Hematopoietic multipotent progenitor cell treated with erythropoietin and hydrocortisone succinate and interleukin-3 and kit ligand, for 8 days (in vitro differentiated cells): ENCODE results near the gene DDX20.
"Not testable (repeated sequence)": the region's sequence is repeated elsewhere in the genome, so short reads cannot be mapped to it uniquely, and the experiment has no call there.

Experiments
- DNase-seq: peaks from one replicate; pipeline ENCODE4 v3.0.0-alpha.2; 2015

The DDX20 gene

DNA sequence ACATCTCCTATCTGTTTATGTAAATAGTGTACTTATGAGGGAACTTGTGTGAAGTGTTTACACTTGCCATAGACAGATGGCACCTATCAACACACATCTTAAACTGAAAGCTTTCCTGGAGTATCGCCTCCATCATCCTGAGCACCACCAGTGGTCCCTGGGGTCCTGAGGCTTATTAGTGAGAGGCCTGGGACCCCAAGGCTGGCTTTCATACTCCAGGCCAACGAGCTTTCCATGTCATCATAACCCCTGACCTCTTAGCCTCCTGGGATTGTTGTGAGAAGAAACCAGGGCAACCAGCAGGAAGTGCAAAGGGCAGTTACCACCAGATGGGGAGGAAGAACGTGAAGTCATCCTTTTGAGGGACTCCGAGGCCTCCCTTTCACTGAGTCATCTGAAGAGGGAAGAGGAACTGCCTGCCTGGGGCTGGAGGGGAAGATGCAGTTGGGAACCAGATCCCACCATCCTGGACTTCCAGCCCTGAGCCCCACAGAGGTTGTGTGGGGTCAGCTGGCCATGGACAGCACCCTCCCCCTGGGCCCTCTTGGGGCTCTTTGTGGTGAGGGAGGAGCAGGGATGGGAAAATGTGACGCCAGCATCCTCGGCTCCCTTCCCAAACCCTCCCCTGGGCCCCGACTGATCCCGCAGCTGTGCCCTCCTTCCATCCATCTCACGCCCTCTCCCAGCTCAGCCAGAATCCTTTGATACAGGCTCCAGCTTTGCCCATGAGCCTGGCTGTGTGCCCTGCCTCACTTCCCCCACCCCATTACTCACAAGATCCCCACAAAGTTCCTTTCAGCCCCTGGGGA, 22.3 kb upstream of the DDX20 start:
- DNase-seq = no peak

DNA sequence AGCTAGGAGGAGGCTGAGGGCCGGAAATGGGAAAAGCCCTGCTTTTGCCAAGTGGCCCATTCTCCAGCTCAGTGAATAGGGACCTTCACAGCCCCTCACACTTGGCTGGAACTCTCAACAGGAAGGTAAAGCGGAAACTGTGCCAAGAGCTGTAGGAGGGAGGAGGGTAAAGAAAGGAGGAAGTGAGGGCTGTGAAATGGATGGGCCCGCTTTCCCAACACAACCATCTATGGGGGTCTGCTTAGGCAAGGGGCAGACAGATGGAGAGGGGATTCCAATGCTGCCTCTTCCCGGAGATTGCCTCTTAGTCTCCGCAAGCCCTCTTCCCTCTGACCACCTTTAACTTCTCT, 21.7 kb upstream of the DDX20 start:
- DNase-seq = no peak

DNA sequence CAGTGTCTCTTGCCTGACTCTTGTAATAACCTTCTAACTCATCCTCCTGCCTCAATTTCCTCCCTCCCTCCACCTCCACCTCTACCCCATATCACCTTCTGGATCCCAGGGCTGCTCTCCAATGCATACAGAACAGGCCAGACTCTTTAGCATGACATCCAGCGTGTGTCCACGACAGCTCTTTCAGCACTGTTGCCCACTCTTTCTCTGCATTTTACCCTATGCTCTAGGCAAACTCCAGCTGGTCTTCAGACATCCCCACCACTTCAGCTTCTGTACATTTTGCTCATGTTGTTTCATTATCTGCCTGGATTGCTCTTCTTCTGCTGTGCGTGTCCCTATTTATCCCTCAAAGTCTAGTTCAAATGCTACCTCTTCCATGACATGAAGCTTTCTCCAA, 21.3 kb upstream of the DDX20 start:
- no peak for DNase-seq

DNA sequence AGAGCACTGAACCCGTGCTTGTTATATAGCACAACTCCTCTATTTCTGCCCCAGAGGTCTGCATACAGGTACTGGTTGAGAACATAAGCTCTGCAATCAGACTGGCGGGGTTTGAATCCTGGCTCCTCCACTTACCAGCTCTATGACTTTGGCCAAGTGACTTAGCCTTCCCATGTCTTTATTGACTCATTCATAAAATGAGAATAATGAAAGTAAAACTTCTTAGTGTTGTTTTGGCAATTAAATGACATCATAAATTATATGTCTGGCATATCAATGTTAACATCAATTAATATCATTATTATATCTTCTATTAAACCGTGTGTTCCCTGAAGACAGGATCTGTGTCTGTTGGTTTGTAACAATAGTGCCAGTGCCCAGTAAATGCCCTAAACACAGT, 20.8 kb upstream of the DDX20 start:
- DNase-seq = no peak

DNA sequence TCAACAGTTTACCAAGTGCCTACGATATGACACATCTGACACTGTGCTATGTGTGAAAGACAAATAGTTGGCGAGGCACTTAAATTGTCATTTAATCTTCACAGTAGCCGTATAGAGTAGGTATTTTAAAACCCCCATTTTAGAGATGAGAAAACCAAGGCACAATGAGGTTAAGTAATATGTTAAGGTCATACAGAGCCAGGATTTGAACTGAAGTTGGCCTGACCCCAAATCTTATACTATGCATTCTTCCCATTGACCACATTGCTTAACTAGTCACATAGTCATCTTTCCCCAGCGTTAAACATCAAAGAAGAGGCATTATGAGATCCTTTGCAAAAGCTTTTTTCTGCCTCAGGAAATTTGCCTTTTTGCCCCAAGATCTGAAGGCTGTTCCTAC, 20.4 kb upstream of the DDX20 start:
- no peak for DNase-seq

DNA sequence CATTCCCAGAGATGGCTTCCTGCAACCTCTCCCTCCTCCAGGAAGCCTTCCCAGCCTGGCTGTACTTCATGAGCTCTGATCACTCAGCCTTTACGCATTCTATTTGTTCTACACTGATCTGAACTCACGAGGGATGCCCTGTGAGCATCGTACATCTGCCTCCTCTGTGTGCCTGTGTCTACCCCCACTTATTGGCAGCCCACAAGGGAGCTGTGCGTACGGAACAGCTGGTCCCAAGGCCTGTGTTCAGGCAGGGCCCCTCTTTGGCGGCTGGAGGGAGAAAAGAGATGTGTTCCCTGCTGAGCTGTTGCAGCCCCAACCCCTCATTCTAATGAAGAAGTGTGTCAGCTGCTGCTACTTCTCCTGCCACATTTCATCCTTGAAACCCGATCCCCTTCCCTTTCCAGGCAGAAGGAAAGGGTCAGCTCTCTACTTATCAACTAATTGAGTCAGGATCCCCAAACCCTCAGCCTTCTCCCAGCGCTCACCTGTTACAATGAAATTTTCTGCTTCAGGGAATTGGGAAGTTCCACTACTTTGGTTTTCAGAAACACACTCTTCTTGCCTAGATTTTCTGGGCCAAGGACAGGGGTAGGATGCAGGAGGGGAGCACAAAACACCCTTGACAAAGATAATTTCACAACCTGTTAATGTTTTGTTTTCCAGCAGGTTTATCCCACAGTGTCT, 19.7 kb upstream of the DDX20 start:
- no peak for DNase-seq

DNA sequence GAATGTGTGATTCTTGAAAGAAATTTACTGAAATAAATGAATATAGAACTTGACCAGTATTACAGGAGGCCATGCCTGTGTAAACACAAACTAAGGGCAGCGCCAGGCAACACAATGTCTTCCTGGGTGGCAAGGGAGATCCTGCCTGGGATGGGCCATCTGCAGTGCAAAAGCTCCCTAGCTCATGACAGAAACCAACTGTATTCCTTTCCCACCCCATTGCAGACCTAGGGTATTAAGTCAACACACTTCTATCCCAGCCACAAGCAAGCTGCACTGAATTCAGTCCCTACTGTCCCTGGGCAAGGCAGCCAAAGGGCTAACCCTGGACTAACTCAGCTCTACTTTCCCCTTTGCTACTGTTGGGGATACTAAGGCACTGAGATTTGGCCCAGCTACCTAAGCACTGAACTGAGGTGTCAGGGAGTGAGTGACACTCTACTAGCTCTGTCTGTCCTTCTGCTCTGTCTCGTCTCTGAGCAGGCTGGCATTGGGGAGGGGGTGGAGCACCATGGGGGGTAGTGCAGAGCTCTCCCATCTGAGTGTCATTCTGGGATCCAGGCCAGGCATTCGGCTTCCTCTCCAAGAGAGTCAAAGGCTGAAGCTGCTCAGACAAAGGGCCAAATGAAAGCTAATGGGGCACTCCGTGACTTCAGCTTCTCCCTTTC, 19.0 kb upstream of the DDX20 start:
- no peak for DNase-seq

DNA sequence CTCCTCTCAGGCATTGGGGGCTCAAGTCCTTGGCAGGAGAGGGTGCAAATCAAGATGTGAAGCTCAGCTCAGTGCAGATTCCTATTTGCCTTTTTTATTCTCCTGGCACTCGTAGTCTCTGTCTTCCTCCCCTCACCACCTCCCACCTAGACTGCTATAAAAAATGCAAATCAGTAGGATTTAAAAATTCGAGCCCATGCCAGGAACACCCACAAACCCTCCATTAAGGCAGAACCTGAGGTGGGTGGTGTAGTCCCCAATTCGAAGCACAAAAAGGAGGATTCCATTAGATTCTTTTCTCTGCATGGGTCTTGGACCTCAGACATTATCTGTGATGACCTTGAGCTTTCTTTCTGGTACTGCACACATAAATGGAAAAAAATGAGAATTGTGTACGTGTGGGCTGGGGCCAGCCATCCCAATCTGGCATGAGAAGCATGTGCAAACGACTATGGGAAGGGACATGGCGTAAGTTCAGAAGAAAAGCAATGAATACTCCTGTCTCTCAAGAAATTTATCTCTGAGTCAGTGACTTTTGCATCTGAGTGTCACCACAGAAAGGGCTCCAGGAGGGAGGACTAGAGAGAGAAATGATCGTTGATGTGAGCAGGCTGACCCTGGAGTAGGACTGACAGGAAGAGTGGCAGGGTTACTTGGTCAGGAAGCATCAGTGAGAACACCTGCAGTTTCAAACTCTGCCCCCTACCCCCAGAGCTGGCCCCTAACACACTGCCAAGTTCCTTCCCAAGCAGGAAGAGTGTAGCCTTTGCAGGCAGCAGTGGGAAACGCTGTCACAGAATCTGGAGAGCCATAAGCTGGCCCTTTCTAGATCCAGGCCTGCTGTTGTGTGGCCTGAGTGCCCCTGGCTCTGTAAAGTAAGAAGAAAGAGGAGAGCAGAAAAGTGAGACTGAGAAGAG, 18.2 kb upstream of the DDX20 start:
- no peak for DNase-seq

DNA sequence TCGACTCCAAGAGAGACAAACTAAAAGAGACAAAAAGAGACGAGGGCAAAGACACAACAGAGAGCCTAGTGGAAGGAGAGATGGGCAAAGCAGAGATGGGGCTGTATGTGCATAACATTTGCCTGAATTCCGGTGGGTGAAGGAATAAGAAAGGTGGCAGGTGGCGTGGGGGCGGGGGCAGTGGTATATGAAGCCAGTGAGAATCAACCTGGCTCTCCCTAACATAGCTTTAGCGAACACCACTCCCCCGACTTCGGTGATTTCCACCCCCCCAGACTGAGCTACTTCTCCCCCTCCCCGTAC, 17.6 kb upstream of the DDX20 start:
- no peak for DNase-seq

DNA sequence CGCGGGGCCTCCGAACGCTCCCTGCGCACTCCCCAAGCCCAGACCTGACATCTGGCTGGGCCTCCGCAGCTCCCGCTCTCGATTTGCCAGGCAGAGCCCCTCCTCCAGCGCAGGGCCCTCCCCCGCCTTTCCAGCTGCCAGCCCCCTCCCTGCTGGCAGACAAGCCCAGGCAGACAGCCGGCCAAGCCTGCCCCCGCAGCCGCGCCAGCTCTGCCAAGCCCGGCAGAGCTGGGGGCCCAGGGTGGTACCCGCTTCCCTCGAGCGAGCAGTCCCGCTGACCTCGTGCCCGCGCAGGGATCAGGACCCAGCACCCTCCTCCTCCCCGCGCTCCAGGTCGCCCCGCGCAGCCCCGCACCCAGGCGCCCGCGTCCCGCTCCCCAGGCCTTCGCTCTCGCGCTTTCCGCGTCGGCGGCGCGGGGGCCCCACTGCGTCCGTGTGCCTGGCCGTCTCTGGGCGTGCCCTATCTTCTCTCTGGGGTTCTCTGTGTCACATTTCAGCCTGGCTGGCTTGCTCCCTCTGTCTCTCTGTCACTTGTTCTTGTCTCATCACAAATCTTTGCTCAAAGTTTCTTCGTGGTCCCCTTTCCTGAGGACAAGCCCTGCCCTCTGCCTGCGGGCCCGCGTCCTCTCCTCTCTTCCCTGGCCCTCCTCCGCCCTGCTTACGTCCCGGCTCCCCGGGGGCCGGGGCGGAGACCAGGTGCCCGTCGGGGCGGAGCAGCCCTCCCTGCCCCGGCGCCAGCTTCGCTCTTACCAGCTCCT, 17.1 kb upstream of the DDX20 start:
- peak; percentile 70 for DNase-seq

DNA sequence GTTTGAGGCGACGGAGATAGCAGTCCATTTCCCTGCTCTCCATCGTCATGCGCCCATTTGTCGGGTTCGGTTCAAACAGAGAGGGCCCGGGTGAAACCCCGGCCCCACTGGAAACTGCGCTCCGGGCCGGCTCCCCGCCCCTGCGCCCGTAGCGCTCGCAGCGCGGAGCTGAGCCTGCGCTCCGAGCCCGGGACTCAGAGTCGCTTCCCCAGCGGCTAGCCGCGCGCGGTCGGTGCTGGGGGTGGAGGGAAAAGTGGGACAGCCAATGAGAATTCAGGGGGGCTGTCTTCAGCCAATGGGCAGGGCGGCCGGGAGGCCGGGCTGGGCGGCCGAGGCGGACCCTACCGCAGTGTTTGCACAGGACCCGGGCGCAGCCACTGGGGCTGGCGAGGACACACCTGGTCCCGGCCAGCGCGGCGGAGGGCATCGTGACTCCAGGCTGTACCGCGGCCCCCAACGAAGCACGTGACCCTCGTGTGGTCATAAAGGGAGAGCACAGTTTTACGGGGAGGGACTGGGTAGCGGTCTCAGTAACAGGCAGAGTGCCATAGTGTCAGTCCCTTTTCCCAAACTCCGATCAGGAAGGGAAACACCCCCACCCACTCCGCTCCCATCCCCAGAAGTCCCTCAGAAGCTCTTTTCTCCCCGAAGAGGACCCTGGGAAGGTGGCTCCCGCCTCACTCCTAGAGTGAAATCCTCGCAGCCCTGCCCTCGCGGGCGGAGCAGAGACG, 16.3 kb upstream of the DDX20 start, which contains the start of gene INKA2:
Gene INKA2 (minus strand): TSS at position 202 of the 731 bp plus-strand sequence. CDS start 153 bp downstream, at position 49.
- DNase-seq = peak; percentile 90

DNA sequence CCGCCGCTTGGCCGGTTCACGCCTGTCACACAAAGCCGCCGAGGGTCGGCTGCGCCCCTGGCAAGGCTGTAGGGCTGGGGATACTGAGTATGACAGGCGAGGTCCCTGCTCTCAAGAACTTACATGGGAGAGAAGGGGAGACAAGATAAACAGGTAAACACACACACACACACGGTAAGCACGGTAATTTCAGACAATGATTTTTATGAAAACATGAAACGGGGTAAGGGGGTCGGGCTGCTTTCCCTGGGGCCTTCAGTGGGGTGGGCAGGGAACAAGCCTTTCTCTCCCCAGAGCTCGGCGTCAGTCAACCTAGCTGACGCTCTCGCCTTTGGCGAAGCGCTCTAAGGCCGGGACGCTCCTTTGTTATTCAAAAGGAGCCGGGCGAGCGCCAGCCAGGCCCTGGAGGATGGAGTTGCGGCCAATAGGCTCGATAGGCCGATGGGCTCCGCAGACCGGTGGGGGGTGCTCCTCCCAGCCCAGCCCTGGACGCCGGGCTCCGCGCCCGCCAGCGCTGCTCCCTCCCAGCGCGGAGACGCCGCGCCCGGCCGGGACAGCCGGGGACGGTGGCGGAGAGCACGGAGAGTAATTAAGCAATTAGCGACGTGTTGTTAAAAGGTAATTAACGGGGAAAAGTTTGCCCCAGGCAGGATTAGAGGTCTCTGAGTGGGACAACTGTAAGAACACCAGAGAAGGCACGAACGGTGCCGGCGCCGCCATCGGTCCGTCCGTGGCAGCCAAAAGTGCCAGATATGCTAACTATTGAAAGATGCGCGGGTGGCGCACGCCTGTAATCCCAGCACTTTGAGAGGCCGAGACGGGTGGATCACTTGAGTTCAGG, 15.6 kb upstream of the DDX20 start:
- peak; percentile 67 for DNase-seq

DNA sequence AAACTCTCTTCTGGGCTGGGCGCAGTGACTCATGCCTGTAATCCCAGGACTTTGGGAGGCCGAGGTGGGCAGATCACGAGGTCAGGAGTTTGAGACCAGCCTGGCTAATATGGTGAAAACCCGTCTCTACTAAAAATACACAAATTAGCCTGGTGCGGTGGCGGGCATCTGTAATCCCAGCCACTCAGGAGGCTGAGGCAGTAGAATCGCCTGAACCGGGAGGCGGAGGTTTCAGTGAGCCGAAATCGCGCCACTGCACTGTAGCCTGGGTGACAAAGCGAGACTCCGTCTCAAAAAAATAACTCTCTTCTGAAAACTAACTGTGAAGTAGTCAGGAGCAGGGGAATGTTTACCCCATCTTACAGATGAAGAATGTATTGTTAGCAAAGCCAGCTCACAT, 13.4 kb upstream of the DDX20 start:
- DNase-seq = not testable (repeated sequence)

DNA sequence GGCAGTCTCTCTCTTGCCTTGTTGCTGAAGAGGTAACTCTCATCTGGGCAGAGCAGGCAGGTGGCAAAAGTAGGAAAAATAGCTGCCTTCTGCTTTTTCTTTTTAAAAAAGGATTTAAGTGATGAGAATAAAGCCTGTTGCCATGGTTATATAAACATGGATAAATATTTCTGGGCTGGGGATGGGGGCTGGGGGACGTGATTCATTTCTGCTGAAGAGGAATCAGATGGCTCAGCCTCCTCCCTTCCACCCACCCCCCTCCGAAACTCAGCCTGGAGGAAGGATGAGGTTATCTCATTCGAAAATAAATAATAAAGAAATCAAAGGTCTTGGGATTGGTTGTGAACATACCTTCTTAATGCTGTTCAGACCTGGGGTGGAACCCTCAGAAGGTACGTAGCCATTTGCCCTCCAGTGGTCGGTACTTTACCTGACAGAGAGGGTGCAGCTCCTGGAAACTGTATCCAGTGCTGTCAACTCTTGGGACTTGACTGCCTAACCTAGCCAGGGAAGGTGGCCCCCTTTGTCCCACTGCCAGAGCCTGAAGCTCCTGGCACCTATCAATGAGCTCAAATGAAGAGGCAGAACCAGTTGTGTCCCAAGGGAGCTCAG, 12.7 kb upstream of the DDX20 start:
- no peak for DNase-seq

DNA sequence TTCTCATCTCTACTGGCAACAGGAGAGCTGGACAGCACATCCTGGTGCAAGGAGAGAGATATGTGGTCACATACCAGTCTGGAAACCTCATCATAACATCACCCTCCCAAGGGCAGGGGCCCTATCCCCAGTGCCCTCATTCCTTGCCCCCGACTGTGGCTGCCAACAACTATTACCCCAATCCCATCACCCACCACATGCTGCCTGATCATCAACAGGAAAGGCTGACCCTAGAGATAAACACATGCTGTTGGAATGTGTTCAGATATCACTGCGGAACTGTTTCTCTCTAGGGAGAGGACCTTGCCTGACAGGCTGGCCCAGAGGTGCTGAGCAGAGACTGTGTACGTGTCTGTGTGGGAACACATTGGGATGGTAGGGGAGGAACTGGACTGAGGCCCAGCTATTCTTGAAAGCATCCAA, 12.0 kb upstream of the DDX20 start:
- DNase-seq = peak; percentile 87

DNA sequence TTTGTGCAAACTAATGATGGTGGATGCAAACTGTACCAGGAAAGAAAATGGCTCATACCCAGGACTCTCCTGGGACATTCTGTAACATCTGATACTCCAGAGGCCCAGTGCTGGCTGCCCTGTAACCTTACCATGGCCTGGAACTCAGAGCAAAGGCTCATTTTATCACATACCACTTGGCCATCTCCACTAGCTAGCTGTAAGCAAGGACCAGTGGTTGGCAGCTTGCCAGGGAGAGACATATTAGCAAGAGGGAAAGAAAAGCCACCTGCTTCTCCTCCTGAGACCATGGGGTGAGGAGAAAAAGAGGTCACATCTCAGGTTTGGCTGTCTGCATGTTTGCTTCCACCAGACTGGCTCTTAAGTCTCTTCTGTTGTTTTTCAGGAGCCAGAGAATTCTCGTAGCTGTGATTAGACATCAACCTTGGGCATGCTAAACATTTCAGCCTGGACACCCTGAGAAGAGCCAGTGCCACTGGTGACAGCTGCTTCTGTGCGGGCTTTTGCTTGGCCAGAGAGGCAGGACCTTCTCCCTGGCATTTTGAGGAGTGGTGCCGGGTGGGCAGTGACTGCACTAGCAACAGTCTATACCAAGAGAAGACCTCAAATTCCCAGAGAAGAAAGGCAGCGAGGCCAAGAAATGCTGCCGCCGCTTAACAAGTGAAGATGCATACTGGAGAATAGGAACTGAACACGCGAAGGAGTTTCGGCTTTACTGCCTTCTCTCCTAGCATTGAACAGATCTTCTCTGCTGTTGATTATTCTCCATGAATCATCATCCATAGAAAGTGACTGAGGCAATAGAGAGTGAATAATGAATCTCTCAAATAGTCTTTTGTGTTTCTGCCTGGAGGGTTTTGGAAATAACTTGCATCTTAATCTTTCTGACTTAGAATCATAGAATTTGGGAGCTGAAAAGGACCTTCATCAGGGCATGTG, 9.8 kb upstream of the DDX20 start:
- peak; percentile 66 for DNase-seq

DNA sequence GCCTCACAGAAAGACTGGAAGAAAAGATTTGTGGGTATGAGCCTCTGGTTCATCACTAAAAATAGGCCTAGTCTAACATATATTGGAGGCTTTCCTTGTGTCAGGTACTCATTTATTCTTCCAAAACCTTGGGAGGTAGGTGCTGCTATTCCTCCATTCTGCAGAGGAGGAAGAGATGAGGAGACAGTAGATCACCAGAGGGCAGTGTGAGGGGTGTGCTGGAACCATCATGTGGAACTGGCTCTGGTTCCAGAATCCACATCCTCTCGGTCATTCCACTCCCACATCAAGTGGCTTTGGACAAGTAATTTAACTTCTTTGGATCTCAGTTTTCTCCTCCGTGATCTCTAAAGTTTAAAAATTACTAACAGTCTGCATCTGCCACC, 9.1 kb upstream of the DDX20 start:
- DNase-seq = no peak

DNA sequence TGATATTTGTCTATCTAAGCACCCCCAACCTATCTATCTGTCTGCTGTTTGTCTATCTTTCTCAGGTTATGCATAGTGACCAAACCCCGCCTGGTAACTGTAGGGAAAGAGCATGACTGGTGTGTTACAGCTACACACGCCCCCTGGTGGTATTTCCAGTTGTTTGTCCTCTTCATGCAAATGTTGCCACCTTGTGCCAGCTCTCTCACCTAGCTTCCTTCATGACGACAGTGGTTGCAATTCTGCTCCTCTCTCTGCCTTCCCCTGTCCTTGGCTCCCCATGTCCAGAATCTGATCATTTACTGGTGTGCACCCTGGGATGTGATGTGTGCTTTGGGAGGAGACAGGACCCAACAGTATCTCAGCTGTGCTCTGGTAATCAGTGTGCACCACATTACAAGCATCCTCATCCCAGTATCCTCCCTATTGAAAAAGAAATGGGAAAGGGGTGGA, 8.4 kb upstream of the DDX20 start:
- DNase-seq = peak; percentile 90

DNA sequence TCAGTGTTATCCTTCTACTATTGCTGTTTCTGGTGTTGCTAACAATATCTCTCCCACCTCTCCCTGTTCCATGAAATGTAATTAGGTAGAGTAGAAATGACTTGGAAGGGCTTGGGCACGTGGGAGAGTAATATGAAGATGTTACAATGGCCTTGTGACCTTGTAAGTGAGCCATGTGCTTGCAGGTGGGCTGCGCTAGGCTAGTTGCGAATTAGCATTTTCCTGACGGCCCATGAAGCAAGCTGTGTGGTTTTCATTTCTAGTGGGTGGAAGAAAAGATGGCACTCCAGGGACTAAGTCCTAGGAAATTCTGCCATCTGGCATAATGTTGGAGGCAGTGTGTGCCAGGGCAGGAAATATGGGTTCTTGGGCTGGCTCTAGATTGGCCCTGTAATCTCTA, 7.8 kb upstream of the DDX20 start:
- DNase-seq = no peak
